GM19035 (cell line): ENCODE data around the gene DMTF1.
"Not testable (repeated sequence)": the region's sequence is repeated elsewhere in the genome, so short reads cannot be mapped to it uniquely, and the experiment has no call there.

Experiments used
- ATAC-seq: cut with Tn5 transposase; IDR thresholded peaks from one replicate; pipeline ENCODE4 v1.9.1; 2021; ENCODE audit not compliant: unreplicated experiment

DMTF1 gene

DNA sequence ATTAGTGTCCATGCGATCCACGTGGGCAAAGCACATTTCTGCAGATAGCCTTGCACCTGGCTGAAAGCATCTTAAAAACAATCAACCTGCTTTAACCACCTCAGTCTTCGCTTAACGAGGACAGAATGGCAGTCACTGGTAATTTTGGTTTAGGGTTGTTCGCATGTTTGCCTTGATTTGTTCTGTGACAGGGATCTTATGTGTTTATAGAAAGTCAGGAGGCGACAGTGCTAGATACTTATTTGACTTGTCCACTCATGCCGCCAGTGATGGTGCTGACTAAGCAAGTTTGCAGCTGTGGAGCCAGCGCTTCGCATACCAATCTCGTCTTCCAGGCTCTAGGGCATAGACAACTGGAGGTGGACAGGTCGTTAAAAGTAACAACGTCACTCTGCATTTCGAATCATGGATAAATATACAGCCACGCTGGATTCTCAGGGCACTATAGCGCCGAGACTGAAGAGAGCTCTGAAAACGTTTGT is 68.5 kb downstream of the DMTF1 start:
- no peak for ATAC-seq

- no peak for ATAC-seq
Measured at GRCh38 chr7:87223666-87224065, 71.4 kb downstream of the DMTF1 start.

GRCh38 chr7:87225696-87226095 is 73.4 kb downstream of the DMTF1 start:
- ATAC-seq = no peak

GRCh38 chr7:87226495-87226894 is 74.2 kb downstream of the DMTF1 start:
- ATAC-seq = peak; percentile 61

DNA sequence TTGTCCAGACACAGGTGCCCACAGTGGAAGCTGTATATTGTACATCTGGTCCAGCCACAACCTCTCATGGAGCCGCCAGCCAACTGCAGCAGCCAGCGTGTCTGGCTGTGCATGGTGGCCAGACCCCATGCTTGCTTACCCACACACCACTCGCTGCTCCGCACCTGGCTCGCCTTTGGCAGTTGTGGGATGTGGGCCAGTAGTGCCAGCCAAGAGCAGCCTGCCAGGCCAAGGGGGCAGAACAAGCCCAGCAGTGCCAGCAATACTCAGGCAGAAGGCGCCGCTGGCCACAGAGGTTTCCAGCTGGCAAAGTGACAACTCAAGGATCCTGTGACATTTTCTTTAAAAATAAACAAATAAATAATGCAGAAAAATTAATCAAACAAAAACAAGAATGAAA is 79.0 kb downstream of the DMTF1 start:
- no peak for ATAC-seq

DNA sequence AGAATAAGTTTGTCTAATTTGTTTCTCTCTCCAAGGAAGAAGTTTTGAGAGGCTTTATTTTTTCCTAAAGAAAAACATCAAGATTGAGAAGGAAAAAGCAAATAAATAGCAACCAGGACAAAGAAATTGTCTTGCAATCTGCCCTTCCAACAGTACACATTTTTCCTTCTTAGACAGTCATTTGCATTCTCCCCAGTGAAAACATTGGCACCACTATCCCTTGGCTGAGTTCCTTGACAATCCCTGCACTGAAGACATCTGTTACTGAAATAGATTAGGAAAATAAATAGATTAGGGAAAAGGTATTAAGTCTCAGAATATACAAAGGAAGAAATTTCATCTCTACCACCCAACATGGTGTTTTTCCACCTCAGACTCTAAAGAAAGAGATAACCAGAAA is 79.5 kb downstream of the DMTF1 start:
- no peak for ATAC-seq

DNA sequence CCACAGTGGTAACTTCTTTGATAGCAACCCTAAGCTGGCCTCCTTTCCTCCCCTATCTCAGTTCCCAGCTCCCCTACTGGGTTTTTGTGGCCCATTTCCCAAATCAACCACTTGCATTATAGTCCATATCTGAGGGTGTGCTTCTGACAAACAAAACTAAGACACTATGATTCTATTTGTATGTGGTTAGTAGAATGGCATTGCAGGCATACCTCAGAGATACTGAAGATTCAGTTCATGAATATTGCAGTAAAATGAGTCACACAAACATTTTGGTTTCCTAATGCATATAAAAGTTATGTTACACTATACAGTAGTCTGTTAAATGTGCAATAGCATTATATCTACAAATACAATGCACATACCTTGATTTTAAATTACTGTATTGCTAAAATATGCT is 82.7 kb downstream of the DMTF1 start:
- ATAC-seq = no peak

GRCh38 chr7:87238464-87239051 is 86.3 kb downstream of the DMTF1 start:
- not testable (repeated sequence) for ATAC-seq

GRCh38 chr7:87245671-87246070 is 93.4 kb downstream of the DMTF1 start:
- not testable (repeated sequence) for ATAC-seq
